Measurements from ENCODE around the gene C9orf85. TPM values are rescaled to one million over a fixed set of nuclear protein-coding genes. Genes with fewer than 3 reads are reported as not detected.

Gene C9orf85
- total RNA-seq, 1 experiment from 2014 or later, result 20.2 TPM

DNA sequence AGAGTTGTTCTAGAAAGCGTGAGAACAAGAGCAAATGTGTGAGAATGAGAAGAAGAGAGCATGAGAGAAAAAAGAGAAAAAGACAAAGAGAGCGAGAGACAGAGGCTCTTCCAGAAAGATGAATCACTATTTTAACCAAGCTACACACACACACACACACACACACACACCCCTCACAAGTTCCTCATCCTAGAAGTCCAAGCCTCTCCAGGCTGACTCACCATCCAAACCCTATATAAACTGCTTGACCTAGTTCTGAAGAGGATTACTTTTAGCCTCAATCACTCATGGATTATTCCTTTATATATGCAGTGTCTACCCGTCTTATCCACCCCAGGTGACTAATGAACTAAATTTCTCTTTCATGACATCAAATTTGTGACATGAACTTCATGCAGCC, 111.4 kb downstream of the C9orf85 start:
- no peaks in the 10 kb centered on the region for H3K27me3 Mint-ChIP-seq (ENCODE audit: low read depth)
- H3K4me1 Mint-ChIP-seq, result peaks cover 12% of the 10 kb centered on the region
- ChIA-PET CTCF (interaction anchor here (0.6 to 5.0 kb wide), 2 partner anchors 38 to 246 kb away, joined by 3 to 58 read pairs; no protein-coding TSS in a partner anchor), POLR2A (no interaction called here)
- ATAC-seq (no peak), DNase-seq (ENCODE audit: low spot score) (no peak)
- H3K4me3 Mint-ChIP-seq, result no peak overlapping the region
- H3K27ac Mint-ChIP-seq, result no peak overlapping the region
- no peaks in the 10 kb centered on the region for H3K36me3 Mint-ChIP-seq
- no peak for TF ChIP-seq EMX1 (CRISPR knock-in tag; IDR thresholded peaks at IDR 0.05)
- TF ChIP-seq, protein P1, sequence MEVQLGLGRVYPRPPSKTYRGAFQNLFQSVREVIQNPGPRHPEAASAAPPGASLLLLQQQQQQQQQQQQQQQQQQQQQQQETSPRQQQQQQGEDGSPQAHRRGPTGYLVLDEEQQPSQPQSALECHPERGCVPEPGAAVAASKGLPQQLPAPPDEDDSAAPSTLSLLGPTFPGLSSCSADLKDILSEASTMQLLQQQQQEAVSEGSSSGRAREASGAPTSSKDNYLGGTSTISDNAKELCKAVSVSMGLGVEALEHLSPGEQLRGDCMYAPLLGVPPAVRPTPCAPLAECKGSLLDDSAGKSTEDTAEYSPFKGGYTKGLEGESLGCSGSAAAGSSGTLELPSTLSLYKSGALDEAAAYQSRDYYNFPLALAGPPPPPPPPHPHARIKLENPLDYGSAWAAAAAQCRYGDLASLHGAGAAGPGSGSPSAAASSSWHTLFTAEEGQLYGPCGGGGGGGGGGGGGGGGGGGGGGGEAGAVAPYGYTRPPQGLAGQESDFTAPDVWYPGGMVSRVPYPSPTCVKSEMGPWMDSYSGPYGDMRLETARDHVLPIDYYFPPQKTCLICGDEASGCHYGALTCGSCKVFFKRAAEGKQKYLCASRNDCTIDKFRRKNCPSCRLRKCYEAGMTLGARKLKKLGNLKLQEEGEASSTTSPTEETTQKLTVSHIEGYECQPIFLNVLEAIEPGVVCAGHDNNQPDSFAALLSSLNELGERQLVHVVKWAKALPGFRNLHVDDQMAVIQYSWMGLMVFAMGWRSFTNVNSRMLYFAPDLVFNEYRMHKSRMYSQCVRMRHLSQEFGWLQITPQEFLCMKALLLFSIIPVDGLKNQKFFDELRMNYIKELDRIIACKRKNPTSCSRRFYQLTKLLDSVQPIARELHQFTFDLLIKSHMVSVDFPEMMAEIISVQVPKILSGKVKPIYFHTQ (CRISPR knock-in tag; IDR thresholded peaks at IDR 0.05), result no peak
- no peak for TF ChIP-seq FOXJ3 (CRISPR knock-in tag; IDR thresholded peaks at IDR 0.05; ENCODE audit: borderline replicate concordance)
- no peak for TF ChIP-seq NR1H2 (CRISPR knock-in tag; IDR thresholded peaks at IDR 0.05)
- no peak for TF ChIP-seq MYBL2 (CRISPR knock-in tag; IDR thresholded peaks at IDR 0.05)
- no peak for TF ChIP-seq NFATC4 (CRISPR knock-in tag; IDR thresholded peaks at IDR 0.05)
- TF ChIP-seq, protein P2, sequence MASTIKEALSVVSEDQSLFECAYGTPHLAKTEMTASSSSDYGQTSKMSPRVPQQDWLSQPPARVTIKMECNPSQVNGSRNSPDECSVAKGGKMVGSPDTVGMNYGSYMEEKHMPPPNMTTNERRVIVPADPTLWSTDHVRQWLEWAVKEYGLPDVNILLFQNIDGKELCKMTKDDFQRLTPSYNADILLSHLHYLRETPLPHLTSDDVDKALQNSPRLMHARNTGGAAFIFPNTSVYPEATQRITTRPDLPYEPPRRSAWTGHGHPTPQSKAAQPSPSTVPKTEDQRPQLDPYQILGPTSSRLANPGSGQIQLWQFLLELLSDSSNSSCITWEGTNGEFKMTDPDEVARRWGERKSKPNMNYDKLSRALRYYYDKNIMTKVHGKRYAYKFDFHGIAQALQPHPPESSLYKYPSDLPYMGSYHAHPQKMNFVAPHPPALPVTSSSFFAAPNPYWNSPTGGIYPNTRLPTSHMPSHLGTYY (CRISPR knock-in tag; IDR thresholded peaks at IDR 0.05), result no peak
- no peak for TF ChIP-seq CBFB (CRISPR knock-in tag; IDR thresholded peaks at IDR 0.05; ENCODE audit: low read depth)
- no peak for TF ChIP-seq RORB (CRISPR knock-in tag; IDR thresholded peaks at IDR 0.05)
- TF ChIP-seq, protein P3, sequence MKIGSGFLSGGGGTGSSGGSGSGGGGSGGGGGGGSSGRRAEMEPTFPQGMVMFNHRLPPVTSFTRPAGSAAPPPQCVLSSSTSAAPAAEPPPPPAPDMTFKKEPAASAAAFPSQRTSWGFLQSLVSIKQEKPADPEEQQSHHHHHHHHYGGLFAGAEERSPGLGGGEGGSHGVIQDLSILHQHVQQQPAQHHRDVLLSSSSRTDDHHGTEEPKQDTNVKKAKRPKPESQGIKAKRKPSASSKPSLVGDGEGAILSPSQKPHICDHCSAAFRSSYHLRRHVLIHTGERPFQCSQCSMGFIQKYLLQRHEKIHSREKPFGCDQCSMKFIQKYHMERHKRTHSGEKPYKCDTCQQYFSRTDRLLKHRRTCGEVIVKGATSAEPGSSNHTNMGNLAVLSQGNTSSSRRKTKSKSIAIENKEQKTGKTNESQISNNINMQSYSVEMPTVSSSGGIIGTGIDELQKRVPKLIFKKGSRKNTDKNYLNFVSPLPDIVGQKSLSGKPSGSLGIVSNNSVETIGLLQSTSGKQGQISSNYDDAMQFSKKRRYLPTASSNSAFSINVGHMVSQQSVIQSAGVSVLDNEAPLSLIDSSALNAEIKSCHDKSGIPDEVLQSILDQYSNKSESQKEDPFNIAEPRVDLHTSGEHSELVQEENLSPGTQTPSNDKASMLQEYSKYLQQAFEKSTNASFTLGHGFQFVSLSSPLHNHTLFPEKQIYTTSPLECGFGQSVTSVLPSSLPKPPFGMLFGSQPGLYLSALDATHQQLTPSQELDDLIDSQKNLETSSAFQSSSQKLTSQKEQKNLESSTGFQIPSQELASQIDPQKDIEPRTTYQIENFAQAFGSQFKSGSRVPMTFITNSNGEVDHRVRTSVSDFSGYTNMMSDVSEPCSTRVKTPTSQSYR (CRISPR knock-in tag; IDR thresholded peaks at IDR 0.05), result no peak
- TF ChIP-seq, protein P4, sequence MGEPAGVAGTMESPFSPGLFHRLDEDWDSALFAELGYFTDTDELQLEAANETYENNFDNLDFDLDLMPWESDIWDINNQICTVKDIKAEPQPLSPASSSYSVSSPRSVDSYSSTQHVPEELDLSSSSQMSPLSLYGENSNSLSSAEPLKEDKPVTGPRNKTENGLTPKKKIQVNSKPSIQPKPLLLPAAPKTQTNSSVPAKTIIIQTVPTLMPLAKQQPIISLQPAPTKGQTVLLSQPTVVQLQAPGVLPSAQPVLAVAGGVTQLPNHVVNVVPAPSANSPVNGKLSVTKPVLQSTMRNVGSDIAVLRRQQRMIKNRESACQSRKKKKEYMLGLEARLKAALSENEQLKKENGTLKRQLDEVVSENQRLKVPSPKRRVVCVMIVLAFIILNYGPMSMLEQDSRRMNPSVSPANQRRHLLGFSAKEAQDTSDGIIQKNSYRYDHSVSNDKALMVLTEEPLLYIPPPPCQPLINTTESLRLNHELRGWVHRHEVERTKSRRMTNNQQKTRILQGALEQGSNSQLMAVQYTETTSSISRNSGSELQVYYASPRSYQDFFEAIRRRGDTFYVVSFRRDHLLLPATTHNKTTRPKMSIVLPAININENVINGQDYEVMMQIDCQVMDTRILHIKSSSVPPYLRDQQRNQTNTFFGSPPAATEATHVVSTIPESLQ (CRISPR knock-in tag; IDR thresholded peaks at IDR 0.05), result no peak
- no peak for TF ChIP-seq ZNF219 (CRISPR knock-in tag; IDR thresholded peaks at IDR 0.05; ENCODE audit: borderline replicate concordance)
- TF ChIP-seq KAT7 (CRISPR knock-in tag; IDR thresholded peaks at IDR 0.05; ENCODE audit: borderline replicate concordance), result no peak
- H3K9me3 Mint-ChIP-seq, result peaks cover 3% of the 10 kb centered on the region; the same call in 1 of the 2 replicates

Other genes with a start within 250 kb of the C9orf85 start
- gene CEMIP2, start 143.1 kb upstream of the C9orf85 start, total RNA-seq (2021), result 40.5 to 43.2 TPM (median 40.6 TPM) in 3 replicates
- gene ABHD17B, start 446 bp upstream of the C9orf85 start, total RNA-seq (2021), result 55.0 to 59.9 TPM (median 56.6 TPM) in 3 replicates
- not detected in 3 replicates for gene C9orf57, start 149.0 kb downstream of the C9orf85 start, total RNA-seq (2021)
- gene GDA, start 237.8 kb downstream of the C9orf85 start, total RNA-seq (2021), result 0.25 to 0.68 TPM (median 0.39 TPM) in 3 replicates

Data from WTC11 (cell line).